ELF-1 (cell line): Measurements from ENCODE around the gene ARMC8.

Experiments used
- DNase-seq: peaks from one replicate; pipeline ENCODE4 v3.0.0-alpha.2; 2016; ENCODE audit warnings: low read depth, low spot score

ARMC8 gene

GRCh38 chr3:138308783-138309182, 121.7 kb downstream of the ARMC8 start:
- no peak for DNase-seq

- DNase-seq: no peak
Measured at GRCh38 chr3:138310494-138310893, 123.4 kb downstream of the ARMC8 start.

- DNase-seq: no peak
Measured at GRCh38 chr3:138314751-138315150, 127.7 kb downstream of the ARMC8 start.

- DNase-seq: no peak
Measured at GRCh38 chr3:138317687-138318086, 130.6 kb downstream of the ARMC8 start.

- DNase-seq: no peak
Measured at GRCh38 chr3:138323971-138324370, 136.9 kb downstream of the ARMC8 start.

GRCh38 chr3:138325990-138326389, 138.9 kb downstream of the ARMC8 start:
- DNase-seq: no peak

GRCh38 chr3:138326866-138327595, 139.9 kb downstream of the ARMC8 start:
- DNase-seq: peak; percentile 16

GRCh38 chr3:138327831-138328230, 140.7 kb downstream of the ARMC8 start:
- no peak for DNase-seq

GRCh38 chr3:138328341-138328740, 141.2 kb downstream of the ARMC8 start:
- DNase-seq: no peak

- peak; percentile 98 for DNase-seq
Measured at GRCh38 chr3:138329127-138329983, 142.3 kb downstream of the ARMC8 start, which contains the start of gene NME9. Gene NME9, minus strand, starts transcription at chr3:138329851. Its CDS starts 516 bp downstream, at chr3:138329335.

GRCh38 chr3:138329984-138330293, 142.8 kb downstream of the ARMC8 start:
- DNase-seq: no peak

- no peak for DNase-seq
Measured at GRCh38 chr3:138331143-138331894, 144.2 kb downstream of the ARMC8 start.

GRCh38 chr3:138332472-138333073, 145.5 kb downstream of the ARMC8 start:
- DNase-seq: peak; percentile 30

- DNase-seq: no peak
Measured at GRCh38 chr3:138334608-138335007, 147.5 kb downstream of the ARMC8 start.

- DNase-seq: no peak
Measured at GRCh38 chr3:138336454-138336999, 149.4 kb downstream of the ARMC8 start.

GRCh38 chr3:138338244-138338643, 151.1 kb downstream of the ARMC8 start:
- DNase-seq: no peak

GRCh38 chr3:138338811-138339210, 151.7 kb downstream of the ARMC8 start:
- no peak for DNase-seq

- DNase-seq: no peak
Measured at GRCh38 chr3:138340511-138340910, 153.4 kb downstream of the ARMC8 start.

- no peak for DNase-seq
Measured at GRCh38 chr3:138344754-138345153, 157.7 kb downstream of the ARMC8 start.
